ENCODE data around the gene IMPG1.

- no peak for TF ChIP-seq CTCF (IDR thresholded peaks at IDR 0.05; ENCODE audit: low read length)
- TF ChIP-seq EZH2 (IDR thresholded peaks at IDR 0.05; ENCODE audit: borderline replicate concordance, low read length): no peak
Observed at GRCh38 chr6:76072562-76072961, at the start of gene IMPG1.

Measured in OCI-LY1 (cell line).